Thyroid gland (tissue), 4 donors: ENCODE measurements around the gene MPEG1. TPM values are rescaled to one million over a fixed set of nuclear protein-coding genes. Genes with fewer than 3 reads are reported as not detected.

Experiments
- DNase-seq, 2 donors: peaks; one replicate each; pipeline ENCODE4 v3.0.0-alpha.2; 2019
- H3K27ac ChIP-seq, 3 donors: fragments of 200-600 bp; sonication (generic); 1 replicate in 2 of 3; 2 replicates in 1 of 3; pipeline ENCODE4 v1.5.1; 2016 to 2019; ENCODE audit warnings: mild to moderate bottlenecking in 1 of 3, moderate library complexity in 1 of 3
- H3K27me3 ChIP-seq: fragments of 200-600 bp; sonication (generic); one replicate; pipeline ENCODE4 v1.5.1; 2019
- H3K36me3 ChIP-seq, 2 donors: fragments of 200-600 bp; sonication (generic); one replicate each; pipeline ENCODE4 v1.5.1; 2016 to 2019
- H3K4me1 ChIP-seq, 2 donors: fragments of 200-600 bp; sonication (generic); one replicate each; pipeline ENCODE4 v1.5.1; 2017 to 2019
- H3K4me3 ChIP-seq, 3 donors: fragments of 200-600 bp; sonication (generic); replicated peaks in 1 of 3; 1 replicate in 2 of 3; 2 replicates in 1 of 3; pipeline ENCODE4 v1.5.1; 2016; ENCODE audit warnings: mild to moderate bottlenecking in 1 of 3
- H3K9me3 ChIP-seq: fragments of 200-600 bp; sonication (generic); one replicate; pipeline ENCODE4 v1.5.1; 2017
- POLR2A ChIP-seq, 2 donors: fragments of 450-650 bp; IDR thresholded peaks; one replicate each; pipeline ENCODE4 v1.6.1; 2017; ENCODE audit warnings: antibody characterized with exemption in 2 of 2, mild to moderate bottlenecking in 2 of 2, moderate library complexity in 1 of 2
- WGBS, 2 donors: methylation state at CpG; one replicate each; pipeline ENCODE4 v1.1.5; 2017; 5-methylcytosine and 5-hydroxymethylcytosine counted together
- intact Hi-C: fragments of 100-400 bp; cut with DNase I; formaldehyde crosslinking; loops from one replicate; pipeline ENCODE4 v1.15.1; 2023
- small RNA-seq: library from RNA; depleted of rRNA; stranded (forward); fragments of <200 nt; gene quantifications from one replicate; pipeline ENCODE3, GENCODE V24; 2016
- total RNA-seq, 4 donors: library from RNA; depleted of rRNA; stranded (reverse); fragments of >200 nt; gene quantifications; one replicate each; pipeline ENCODE4 v1.2.3, GENCODE V29; 2016
- TF ChIP-seq, protein P1 (sequence below), 6 experiments: fragments of 200-600 bp in 3 of 6; fragments of 450-650 bp in 3 of 6; sonication (generic) in 3 of 6; IDR thresholded peaks; one replicate each; pipeline ENCODE4 v1.5.1; 2016 to 2019; ENCODE audit warnings: antibody characterized with exemption in 6 of 6, mild to moderate bottlenecking in 2 of 6, inconsistent platforms in 1 of 6, moderate library complexity in 1 of 6

MPEG1 gene
- total RNA-seq, 4 donors from 2014 or later: 5.8 to 16.3 (median 11.5) TPM

DNA sequence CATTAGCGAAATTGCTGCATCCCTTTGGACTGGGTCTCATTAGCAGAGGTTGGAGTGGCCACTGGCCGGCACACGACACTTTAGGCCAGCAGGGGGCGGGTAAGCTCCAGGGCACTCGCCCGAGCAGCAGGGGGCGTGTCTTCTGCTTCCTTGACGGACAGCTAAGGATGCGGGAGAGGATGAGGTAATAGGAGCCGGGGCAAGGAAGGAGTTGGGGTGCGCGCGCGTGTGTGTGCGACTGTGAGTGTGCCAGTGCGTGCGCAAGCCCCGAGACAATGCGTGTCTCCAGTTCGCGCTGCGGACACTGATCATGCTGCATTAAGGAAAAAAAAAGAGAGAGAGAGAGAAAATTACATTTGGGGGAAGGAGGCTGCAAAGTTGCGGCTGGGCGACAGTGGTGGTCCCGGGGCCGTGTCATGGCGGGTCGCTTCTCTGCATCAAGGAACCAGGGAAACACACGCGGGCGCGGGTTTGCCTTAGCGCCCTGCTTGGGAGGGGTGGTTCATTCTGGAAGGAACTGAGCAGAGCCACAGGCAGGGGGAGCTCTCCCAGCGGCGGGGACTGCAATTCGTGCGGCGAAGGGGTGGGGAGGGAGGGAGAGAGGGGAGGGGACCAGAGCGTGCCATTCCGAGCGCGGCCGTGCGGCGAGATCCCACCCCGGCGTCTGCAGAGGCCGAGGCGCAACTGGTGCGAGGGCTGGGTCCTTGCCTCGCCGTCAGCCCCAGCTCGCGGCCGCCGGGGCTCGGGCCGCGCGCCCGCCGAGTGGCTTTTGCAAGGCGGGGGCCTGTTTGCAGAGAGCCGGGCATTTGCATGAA lies 41.0 kb downstream of the MPEG1 start, which contains the start of gene DTX4:
TSS of gene DTX4 (plus strand) at position 625 of the 815 bp plus-strand sequence. CDS start 464 bp downstream, outside the sequence.
- Histone ChIP-seq H3K27me3 (no peaks in the 10 kb centered on the region), H3K9me3 (no peaks in the 10 kb centered on the region), H3K27ac (peak within 1 kb of the TSS in 2 of 3 donors; percentile 66 to 78), H3K4me3 (peak within 1 kb of the TSS in 2 of 3 donors; percentile 49 to 57), H3K4me1 (peaks cover 17 to 18% of the 10 kb centered on the region in 2 donors), H3K36me3 (no peaks in the 10 kb centered on the region)
- intact Hi-C loops: loop anchor here (2.0 to 5.0 kb wide), 3 partner anchors 36 to 261 kb away; no protein-coding TSS in a partner anchor
- 0 to 1% methylated on average over 43 to 49 of the region's 64 CpGs for WGBS, 2 donors
- peak; percentile 94 for DNase-seq
- TF ChIP-seq, protein P1, sequence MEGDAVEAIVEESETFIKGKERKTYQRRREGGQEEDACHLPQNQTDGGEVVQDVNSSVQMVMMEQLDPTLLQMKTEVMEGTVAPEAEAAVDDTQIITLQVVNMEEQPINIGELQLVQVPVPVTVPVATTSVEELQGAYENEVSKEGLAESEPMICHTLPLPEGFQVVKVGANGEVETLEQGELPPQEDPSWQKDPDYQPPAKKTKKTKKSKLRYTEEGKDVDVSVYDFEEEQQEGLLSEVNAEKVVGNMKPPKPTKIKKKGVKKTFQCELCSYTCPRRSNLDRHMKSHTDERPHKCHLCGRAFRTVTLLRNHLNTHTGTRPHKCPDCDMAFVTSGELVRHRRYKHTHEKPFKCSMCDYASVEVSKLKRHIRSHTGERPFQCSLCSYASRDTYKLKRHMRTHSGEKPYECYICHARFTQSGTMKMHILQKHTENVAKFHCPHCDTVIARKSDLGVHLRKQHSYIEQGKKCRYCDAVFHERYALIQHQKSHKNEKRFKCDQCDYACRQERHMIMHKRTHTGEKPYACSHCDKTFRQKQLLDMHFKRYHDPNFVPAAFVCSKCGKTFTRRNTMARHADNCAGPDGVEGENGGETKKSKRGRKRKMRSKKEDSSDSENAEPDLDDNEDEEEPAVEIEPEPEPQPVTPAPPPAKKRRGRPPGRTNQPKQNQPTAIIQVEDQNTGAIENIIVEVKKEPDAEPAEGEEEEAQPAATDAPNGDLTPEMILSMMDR (IDR thresholded peaks at IDR 0.05): peak; percentile 73 to 97 (median 93)
- peak in 1 of 2 donors; percentile 60 for TF ChIP-seq POLR2A (IDR thresholded peaks at IDR 0.05)

DNA sequence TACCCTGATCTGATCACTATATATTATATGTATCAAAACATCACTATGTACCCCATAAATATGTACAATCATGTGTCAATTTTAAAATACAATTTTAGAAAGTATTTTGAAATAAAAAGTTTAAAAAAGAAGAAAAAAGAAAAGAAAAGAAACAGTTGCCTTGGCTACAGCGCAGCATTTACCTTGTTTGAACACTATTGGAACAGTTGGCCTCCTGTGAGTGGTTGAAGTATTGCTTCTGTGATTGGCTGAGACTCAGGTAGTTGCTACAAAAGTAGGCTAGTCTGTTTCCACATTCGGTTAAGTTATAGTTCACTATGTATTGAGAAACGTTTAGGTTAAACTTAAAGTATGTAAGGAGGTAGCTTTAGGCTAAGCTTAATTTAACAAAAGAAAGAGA lies 48.7 kb downstream of the MPEG1 start:
- no peak for DNase-seq
- TF ChIP-seq, protein P1 (IDR thresholded peaks at IDR 0.05): no peak
- no peak for TF ChIP-seq POLR2A (IDR thresholded peaks at IDR 0.05)
- H3K27me3 ChIP-seq: no peaks in the 10 kb centered on the region
- 87 to 90% methylated on average over 3 of the region's 3 CpGs for whole genome bisulfite sequencing, 2 donors
- no peaks in the 10 kb centered on the region for H3K9me3 ChIP-seq
- intact Hi-C loops: no loop called here
- no peak overlapping the region for H3K27ac ChIP-seq
- H3K4me1 ChIP-seq: no peaks in the 10 kb centered on the region
- no peak overlapping the region for H3K4me3 ChIP-seq
- H3K36me3 ChIP-seq: no peaks in the 10 kb centered on the region

Small RNA genes within 50 kb of the gene (small RNA-seq; reads per million reads assigned to genes)
- not detected for gene RN7SL42P

Other genes starting within 250 kb of the MPEG1 start
- not detected for gene GLYATL1B, start 126.6 kb downstream of the MPEG1 start, total RNA-seq
- gene FAM111B, start 105.7 kb downstream of the MPEG1 start, total RNA-seq: under 1 TPM in 2 of 4 donors, not detected in 2; 0.22 to 0.67 TPM
- 10 to 100 TPM; 32.5 to 73.2 (median 40.1) TPM for gene FAM111A, start 70.1 kb downstream of the MPEG1 start, total RNA-seq
- 10 to 100 TPM in 3 of 4 donors, 1 to 10 TPM in 1; 9.6 to 29.3 (median 17.5) TPM for gene DTX4, start 40.8 kb downstream of the MPEG1 start, total RNA-seq
- not detected for gene OR5AN1, start 146.0 kb upstream of the MPEG1 start, total RNA-seq
- gene OR5A2, start 213.5 kb upstream of the MPEG1 start, total RNA-seq: not detected
- gene OR5A1, start 223.5 kb upstream of the MPEG1 start, total RNA-seq: under 1 TPM in 1 of 4 donors, not detected in 3; 0.05 TPM
- gene OR4D6, start 244.0 kb upstream of the MPEG1 start, total RNA-seq: not detected